GM21825 (cell line): ENCODE results near the gene PPM1H.

Experiments used
- ATAC-seq: cut with Tn5 transposase; IDR thresholded peaks from one replicate; pipeline ENCODE4 v1.9.1; 2021; ENCODE audit warnings: mild to moderate bottlenecking, moderate library complexity; ENCODE audit not compliant: unreplicated experiment

The PPM1H gene

GRCh38 chr12:62627181-62627580 is 307.8 kb downstream of the PPM1H start:
- no peak for ATAC-seq

GRCh38 chr12:62625228-62625627 is 309.7 kb downstream of the PPM1H start:
- ATAC-seq = no peak

GRCh38 chr12:62622177-62622576 is 312.8 kb downstream of the PPM1H start:
- ATAC-seq = no peak

GRCh38 chr12:62621101-62621638 is 313.8 kb downstream of the PPM1H start:
- ATAC-seq = no peak

GRCh38 chr12:62618930-62619329 is 316.0 kb downstream of the PPM1H start:
- no peak for ATAC-seq

- ATAC-seq = no peak
Measured at GRCh38 chr12:62618319-62618718, 316.6 kb downstream of the PPM1H start.

- ATAC-seq = no peak
Measured at GRCh38 chr12:62613081-62613480, 321.9 kb downstream of the PPM1H start.

- no peak for ATAC-seq
Measured at GRCh38 chr12:62606654-62607053, 328.3 kb downstream of the PPM1H start.

- ATAC-seq = no peak
Measured at GRCh38 chr12:62605981-62606380, 329.0 kb downstream of the PPM1H start.

GRCh38 chr12:62604871-62605270 is 330.1 kb downstream of the PPM1H start:
- no peak for ATAC-seq

- ATAC-seq = no peak
Measured at GRCh38 chr12:62604373-62604772, 330.6 kb downstream of the PPM1H start.

GRCh38 chr12:62603811-62604098 is 331.2 kb downstream of the PPM1H start:
- no peak for ATAC-seq

GRCh38 chr12:62603061-62603810 is 331.7 kb downstream of the PPM1H start:
- peak; percentile 69 for ATAC-seq

GRCh38 chr12:62602255-62603060 is 332.5 kb downstream of the PPM1H start:
- peak; percentile 65 for ATAC-seq

GRCh38 chr12:62601765-62602164 is 333.2 kb downstream of the PPM1H start:
- no peak for ATAC-seq

- no peak for ATAC-seq
Measured at GRCh38 chr12:62599854-62600437, 335.0 kb downstream of the PPM1H start.

- ATAC-seq = no peak
Measured at GRCh38 chr12:62598846-62599245, 336.1 kb downstream of the PPM1H start.

GRCh38 chr12:62597253-62597652 is 337.7 kb downstream of the PPM1H start:
- ATAC-seq = no peak
